Liver (tissue), 3 donors: ENCODE data around the gene TENM3.

Experiments used
- ATF3 ChIP-seq: IDR thresholded peaks from 2 replicates; pipeline ENCODE4 v1.6.1; 2016; ENCODE audit warnings: antibody characterized with exemption
- CTCF ChIP-seq: fragments of 150-350 bp; IDR thresholded peaks from 2 replicates; pipeline ENCODE4 v1.5.1; 2017; ENCODE audit warnings: improper control_type of control experiment, low read depth, low read length; ENCODE audit not compliant: missing input control
- EGR1 ChIP-seq, 2 donors: IDR thresholded peaks; 2 replicates each; pipeline ENCODE4 v1.6.1; 2016 to 2018; ENCODE audit warnings: antibody characterized with exemption in 2 of 2, low read depth in 2 of 2
- GABPA ChIP-seq, 2 donors: IDR thresholded peaks in 1 of 2; conservative IDR thresholded peaks in 1 of 2; 2 replicates each; pipeline ENCODE4 v1.6.1; 2016; ENCODE audit warnings: antibody characterized with exemption in 2 of 2, mild to moderate bottlenecking in 1 of 2, moderate library complexity in 1 of 2
- MAX ChIP-seq: IDR thresholded peaks from 2 replicates; pipeline ENCODE4 v1.6.1; 2016; ENCODE audit warnings: antibody characterized with exemption
- TAF1 ChIP-seq: conservative IDR thresholded peaks from 2 replicates; pipeline ENCODE4 v1.6.1; 2016; ENCODE audit warnings: antibody characterized with exemption, mild to moderate bottlenecking
- ZBTB33 ChIP-seq: IDR thresholded peaks from 2 replicates; pipeline ENCODE4 v1.6.1; 2016; ENCODE audit warnings: antibody characterized with exemption
- donor health status: healthy.
- donor health status: healthy.

GRCh38 chr4:182507805-182508204 lies 264.6 kb downstream of the TENM3 start:
- TF ChIP-seq CTCF (no peak), ATF3 (no peak), TAF1 (no peak), EGR1 (IDR thresholded peaks at IDR 0.05; ENCODE audit: low read depth in 2 of 2) (no peak), MAX (no peak), GABPA (IDR thresholded peaks at IDR 0.05 in 1 of 2, conservative IDR thresholded peaks at IDR 0.05 in 1 of 2) (no peak), ZBTB33 (no peak)
